Occipital lobe (tissue), 2 donors: ENCODE data around the gene CIAO2A. TPM values are rescaled to one million over a fixed set of nuclear protein-coding genes. Genes with fewer than 3 reads are reported as not detected.
"Not testable (repeated sequence)": the region's sequence is repeated elsewhere in the genome, so short reads cannot be mapped to it uniquely, and the experiment has no call there.

ENCODE experiments used
- DNase-seq: peaks from one replicate; lab custom pipeline; 2025; lab: John Stamatoyannopoulos, UW
- total RNA-seq: library from RNA; depleted of rRNA; stranded (reverse); fragments of >200 nt; gene quantifications from one replicate; pipeline ENCODE4 v1.2.3, GENCODE V29; 2014

Gene CIAO2A
- 36.3 TPM for total RNA-seq

GRCh38 chr15:64093627-64094417 is at the start of gene CIAO2A:
CIAO2A (minus strand) TSS chr15:64093838; CDS start chr15:64093768, 70 bp downstream.
- DNase-seq = peak; percentile 95

GRCh38 chr15:64143276-64143675 is 49.6 kb upstream of the CIAO2A start:
- no peak for DNase-seq

- DNase-seq = no peak
Measured at GRCh38 chr15:64141798-64142512, 48.3 kb upstream of the CIAO2A start.

- DNase-seq = no peak
Measured at GRCh38 chr15:64138331-64138941, 44.8 kb upstream of the CIAO2A start.

- DNase-seq = no peak
Measured at GRCh38 chr15:64137226-64137833, 43.7 kb upstream of the CIAO2A start.

- no peak for DNase-seq
Measured at GRCh38 chr15:64136347-64136746, 42.7 kb upstream of the CIAO2A start.

GRCh38 chr15:64134345-64134829 is 40.7 kb upstream of the CIAO2A start:
- DNase-seq = no peak

- DNase-seq = no peak
Measured at GRCh38 chr15:64133623-64134344, 40.1 kb upstream of the CIAO2A start.

GRCh38 chr15:64132217-64132616 is 38.6 kb upstream of the CIAO2A start:
- DNase-seq = no peak

- no peak for DNase-seq
Measured at GRCh38 chr15:64131547-64131946, 37.9 kb upstream of the CIAO2A start.

- no peak for DNase-seq
Measured at GRCh38 chr15:64130159-64130558, 36.5 kb upstream of the CIAO2A start.

GRCh38 chr15:64127521-64128270 is 34.1 kb upstream of the CIAO2A start:
- no peak for DNase-seq

GRCh38 chr15:64125978-64126377 is 32.3 kb upstream of the CIAO2A start:
- DNase-seq = no peak

GRCh38 chr15:64122936-64123351 is 29.3 kb upstream of the CIAO2A start:
- DNase-seq = peak; percentile 70

- no peak for DNase-seq
Measured at GRCh38 chr15:64122444-64122843, 28.8 kb upstream of the CIAO2A start.

- no peak for DNase-seq
Measured at GRCh38 chr15:64121614-64122013, 28.0 kb upstream of the CIAO2A start.

- DNase-seq = not testable (repeated sequence)
Measured at GRCh38 chr15:64120322-64120721, 26.7 kb upstream of the CIAO2A start.

GRCh38 chr15:64117759-64118487 is 24.3 kb upstream of the CIAO2A start:
- no peak for DNase-seq

GRCh38 chr15:64112904-64113303 is 19.3 kb upstream of the CIAO2A start:
- DNase-seq = no peak
